ENCODE data around the gene OR2AE1.

- TF ChIP-seq POLR2A (IDR thresholded peaks at IDR 0.05; ENCODE audit: low read depth, low read length) (no peak), TAF1 (IDR thresholded peaks at IDR 0.05; ENCODE audit: borderline replicate concordance, low read depth, low read length) (no peak)
Measured at GRCh38 chr7:99881370-99881769, 4.5 kb upstream of the OR2AE1 start.

Measured in GM12892 (cell line).